DMS153 (cell line): Measurements from ENCODE around the gene GNL1.
A peak's percentile ranks its signal among the peaks of the same experiment; 100 is the strongest.

Experiments used
- DNase-seq: peaks from one replicate; lab custom pipeline; 2025; lab: John Stamatoyannopoulos, UW

GNL1 gene

DNA sequence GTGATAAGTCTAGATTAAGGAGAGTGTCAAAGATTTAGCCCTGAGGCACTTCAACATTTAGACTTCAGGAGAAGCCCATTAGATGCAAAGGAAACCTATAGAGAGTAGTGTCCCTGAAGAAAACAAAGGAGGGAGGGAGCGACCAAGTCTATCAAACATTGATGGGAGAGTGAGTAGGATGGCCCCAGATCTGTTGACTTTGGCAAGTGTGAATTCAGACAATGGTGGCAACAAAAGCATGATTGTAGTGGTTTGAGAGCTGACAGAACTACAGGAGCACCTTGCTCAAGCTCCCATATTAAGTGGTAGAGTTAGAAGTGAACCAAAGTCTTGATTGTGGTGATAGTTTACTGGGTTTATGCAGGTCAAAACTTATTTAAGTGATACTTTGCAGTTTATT, 14.0 kb upstream of the GNL1 start:
- no peak for DNase-seq

DNA sequence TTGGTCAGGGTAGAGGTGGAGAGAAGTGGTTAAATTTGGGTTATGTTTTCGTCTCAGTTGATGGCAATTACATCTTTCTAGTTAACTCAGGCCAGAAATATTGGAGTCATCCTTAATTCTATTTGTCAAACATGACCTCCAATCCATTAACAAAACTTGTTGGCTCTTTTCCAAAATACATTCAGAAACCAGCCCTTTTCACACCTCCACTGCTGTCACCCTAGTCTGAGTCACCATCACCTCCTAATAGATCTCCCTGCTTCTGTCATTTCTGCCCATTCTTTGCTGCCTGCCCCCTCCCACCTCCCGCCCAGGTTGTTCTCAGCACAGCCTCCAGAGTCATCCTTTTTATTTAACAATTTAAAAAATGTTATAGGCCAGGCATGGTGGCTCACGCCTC, 12.0 kb upstream of the GNL1 start:
- no peak for DNase-seq

DNA sequence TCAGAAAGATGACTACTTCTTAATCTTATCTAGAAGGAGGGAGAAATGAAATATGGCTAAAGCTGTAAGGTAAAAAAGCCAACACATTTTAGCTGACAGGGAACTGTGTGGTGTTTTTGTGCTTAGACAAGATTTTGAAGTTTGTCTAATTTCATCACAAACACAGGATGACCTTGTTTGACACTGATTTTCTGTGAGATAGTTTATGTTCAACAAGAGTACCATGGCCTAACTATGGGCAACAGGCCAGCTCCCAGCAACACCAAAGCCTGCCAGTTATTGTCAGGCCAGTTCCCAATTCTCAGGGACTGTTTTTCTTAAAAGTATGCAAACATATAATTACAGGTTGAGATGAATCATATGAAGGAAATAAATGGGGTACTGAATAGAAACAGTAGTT, 9.5 kb upstream of the GNL1 start:
- DNase-seq = no peak

DNA sequence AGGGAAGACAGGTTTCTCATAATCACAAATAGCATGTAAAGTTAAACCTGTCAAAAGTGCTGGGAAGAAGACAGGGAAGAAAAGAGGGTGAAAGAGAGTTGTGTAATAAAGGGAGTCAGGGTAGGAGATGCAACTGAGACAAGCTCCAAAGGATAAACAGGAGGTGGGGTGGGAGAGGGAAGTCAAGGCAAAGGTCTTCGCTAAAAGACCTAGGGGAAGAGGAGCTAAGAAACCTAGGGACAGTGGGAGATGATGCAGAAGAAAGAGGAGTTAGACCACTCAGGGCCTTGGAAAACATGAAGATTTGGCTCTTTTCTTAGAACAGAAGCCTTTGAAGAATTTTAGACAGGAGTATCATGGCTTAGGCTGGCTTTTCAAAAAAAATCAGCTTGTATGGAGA, 7.8 kb upstream of the GNL1 start:
- no peak for DNase-seq

DNA sequence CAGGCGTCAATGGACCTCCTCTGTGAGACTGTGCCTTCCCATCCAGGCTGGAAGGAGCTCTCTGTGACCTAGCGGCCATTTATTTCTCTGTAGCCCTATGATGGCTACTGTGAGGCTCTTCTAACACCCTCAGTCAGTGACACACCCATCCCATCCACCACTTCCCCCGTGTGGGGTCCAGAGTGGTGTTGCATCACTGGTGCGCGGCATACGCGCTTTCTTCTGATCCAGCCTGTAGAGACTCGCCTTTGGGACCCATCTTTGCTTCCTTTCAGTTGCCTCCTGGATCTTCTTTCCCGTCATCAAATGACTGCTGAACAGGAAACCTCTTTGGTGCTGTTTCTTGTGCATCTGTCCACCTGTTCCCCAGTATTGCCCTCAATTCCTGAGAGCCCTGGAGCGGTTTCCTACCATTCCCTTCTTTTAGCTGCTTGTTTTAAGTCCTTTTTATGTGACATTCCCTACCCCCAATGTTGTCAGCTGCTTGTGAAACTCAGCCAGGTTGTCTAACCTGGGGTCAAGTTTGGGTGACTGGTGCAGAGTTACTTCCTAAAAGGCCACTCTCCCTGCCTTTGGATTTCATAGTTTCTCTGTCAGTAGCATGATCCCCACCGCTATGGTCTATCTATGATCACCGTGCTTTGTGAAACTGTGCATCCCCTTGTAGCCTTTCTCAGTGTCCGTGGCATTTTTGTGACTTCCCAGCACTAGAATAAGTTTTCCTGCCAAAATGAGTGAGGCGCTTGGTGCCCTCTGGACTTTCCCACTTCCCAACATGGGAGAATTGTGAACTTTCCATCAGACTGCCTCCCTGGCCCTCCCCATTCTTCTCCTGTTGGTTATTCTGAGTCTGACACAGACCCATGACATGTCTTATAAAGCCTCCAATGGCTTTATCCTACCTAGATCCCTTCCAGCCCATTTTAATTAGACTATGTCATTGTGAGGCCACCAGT, 6.5 kb upstream of the GNL1 start:
- no peak for DNase-seq

DNA sequence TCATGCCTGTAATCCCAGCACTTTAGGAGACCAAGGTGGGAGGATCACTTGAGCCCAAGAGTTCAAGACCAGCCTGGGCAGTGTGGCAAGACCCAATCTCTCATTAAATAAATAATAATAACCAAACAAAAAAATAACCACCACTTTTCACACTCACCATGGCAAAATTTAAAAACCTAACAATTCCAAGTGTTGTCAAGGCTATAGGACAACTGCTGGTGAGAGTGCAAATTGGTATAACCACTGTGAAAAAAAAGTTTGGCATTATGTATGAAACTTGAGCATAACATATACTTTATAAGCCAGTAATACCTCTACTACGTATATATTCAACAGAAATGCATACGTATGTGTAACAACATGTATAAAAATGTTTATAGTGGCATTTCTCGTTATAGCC, 4.6 kb upstream of the GNL1 start:
- DNase-seq = no peak

DNA sequence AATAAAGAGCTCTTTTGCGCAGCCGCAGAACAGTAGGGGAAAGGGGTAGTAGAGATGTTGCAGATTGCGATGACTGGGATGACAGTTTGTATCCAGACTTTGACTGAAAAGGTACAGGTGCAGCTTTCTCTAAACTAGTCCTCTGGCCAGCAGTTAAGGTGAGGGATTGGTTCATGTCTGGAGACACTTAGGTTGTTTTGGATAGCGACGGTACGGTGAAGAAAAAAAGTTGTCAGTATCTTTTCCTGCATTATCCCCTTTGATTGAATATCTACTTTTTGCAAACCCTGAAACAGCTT, 1.3 kb upstream of the GNL1 start:
- no peak for DNase-seq

DNA sequence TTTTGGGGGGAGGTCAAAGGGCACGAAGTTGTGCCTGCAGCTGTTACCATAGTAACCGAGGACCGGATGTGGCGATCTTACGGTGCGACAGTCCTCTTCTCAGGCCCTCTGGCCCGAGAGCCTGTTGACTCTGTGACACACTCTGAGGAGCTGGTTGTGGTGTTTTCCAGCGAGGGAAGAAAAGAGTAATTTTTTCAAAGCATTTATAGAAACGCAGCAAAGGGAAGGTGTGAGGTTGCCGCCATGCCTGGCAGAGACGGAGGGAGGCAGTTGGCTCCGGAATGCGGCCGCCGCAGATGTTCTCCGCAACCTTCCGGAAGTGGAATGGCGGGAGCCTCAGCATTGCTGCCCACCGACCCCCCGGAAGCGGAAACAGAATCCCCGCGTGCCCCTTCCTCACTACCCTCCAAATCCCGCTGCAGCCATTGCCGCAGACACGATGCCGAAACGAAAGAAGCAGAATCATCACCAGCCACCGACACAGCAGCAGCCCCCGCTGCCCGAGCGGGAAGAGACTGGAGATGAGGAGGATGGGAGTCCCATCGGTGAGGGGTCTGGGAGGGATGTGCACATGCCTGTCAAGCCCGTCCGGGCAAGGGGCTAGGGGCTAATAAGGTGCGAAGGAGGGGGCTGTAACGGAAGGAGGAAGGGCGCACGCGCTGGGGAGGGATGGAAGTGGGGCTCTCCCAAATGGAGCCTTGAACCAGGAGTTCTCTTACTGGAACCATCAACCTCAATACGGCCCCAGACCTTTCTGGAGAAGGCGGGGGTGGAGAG, 805 bp upstream of the GNL1 start, which contains the start of gene PRR3:
Gene PRR3, plus strand, starts transcription at position 390 of the 777 bp plus-strand sequence. Its CDS starts 50 bp downstream, at position 440.
- DNase-seq = peak; percentile 87

DNA sequence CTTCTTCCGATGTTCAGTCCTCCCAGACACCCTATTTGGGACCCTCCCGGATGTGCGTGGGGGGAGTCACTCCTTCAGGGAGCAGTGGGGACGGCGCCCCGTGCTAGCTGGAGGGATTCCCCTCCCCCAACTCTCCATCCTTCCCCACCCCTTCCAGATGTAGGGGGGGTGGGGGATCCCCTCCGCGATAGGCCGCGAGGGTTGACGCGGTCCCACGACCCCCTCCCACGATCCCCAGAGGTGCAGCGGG, 548 bp downstream of the GNL1 start:
- no peak for DNase-seq

DNA sequence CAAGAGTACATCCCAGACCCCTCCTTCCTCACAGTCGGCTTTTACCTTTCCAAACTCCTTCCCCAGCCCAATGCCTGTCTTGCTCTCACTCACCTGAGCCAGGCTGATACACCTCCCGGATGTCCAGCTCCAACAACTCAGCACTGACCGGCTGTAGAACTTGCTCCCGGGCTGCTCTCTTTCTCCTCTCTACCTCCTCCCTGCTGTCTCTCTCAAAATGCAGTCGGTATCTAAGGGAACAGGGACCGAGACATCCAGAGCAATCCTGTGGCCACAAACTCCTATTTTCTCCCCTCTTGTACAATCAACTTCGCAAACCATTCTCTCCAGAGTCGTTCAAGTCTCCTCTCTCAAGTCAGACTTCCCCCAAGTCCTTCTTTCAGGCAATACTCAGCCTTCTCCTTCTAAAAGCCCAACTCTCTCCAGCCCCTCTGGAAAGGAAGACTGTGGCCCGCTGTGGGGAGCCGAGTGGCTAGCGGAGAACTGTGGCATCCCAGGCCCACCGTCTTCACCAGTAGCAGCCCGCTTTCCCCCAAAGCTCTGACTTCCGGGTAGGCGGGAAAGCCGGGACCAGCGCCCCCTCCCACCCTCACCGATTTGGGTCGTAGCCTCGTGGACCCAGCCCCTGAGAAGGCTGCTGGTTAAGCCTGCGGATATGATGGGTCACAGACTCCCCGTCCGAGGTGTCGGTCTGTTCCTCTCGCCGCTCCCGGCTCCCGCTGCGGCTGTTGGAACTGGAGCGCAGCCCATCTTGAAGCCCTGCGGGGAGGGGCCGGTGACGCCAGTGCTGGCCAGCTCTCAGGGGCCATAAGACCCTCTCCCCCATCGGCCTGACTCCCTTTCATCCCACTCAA, 1.1 kb downstream of the GNL1 start:
- DNase-seq = no peak

DNA sequence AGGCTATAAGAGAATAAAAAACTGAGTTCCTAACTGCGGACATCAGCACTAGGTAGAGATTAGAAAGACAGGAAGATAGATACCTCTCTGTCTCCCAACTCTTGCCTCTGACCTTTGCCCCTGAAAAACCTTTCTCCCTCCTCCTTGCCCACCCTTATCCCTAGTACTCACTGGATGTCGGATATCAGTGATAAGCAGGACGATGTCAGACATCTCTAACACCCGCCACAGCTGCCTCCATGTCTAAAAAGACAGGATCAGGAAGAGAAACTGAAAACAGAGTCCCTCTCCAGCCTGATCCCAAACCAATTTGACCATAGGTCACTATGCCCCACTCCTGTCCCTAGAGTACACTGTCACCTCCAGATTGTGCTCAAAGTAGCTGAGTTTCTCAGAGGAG, 1.9 kb downstream of the GNL1 start:
- no peak for DNase-seq

DNA sequence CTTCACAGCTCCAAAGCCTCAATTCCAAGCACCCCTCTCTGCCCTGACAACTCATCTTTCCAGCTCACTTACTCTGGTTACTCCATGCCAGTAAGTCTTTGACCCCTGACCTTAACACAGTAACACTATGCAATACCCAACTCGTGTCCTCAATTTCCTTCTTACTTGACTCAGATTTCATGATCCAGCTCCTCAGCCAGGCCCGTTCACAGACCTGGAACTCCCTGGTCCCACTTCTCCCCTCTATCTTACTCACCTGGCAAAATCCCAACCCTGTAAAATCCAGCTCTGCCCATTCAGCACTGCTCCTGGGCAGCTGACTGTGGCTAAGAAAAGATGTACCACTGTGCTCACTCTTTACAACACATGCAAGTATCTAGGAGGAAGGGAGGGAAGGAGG, 7.9 kb downstream of the GNL1 start:
- no peak for DNase-seq

DNA sequence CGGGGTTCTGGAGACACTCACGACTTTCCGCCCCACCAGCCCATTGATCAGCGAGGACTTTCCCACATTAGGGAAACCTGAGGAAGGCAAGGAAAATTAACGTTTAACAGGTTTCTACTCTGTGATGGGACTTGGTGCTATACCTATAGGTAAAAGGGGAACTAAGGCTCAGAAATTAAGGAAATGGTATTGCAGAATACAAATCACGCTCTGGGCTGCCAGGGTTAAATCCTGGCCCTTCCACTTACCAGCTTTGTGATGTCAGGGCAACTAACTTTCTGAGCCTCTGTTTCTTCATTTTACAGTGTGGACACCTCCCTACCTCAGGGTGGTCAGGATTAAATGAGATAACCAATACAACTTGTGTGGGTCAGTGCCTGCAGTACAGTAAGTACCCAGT, 8.8 kb downstream of the GNL1 start:
- no peak for DNase-seq

DNA sequence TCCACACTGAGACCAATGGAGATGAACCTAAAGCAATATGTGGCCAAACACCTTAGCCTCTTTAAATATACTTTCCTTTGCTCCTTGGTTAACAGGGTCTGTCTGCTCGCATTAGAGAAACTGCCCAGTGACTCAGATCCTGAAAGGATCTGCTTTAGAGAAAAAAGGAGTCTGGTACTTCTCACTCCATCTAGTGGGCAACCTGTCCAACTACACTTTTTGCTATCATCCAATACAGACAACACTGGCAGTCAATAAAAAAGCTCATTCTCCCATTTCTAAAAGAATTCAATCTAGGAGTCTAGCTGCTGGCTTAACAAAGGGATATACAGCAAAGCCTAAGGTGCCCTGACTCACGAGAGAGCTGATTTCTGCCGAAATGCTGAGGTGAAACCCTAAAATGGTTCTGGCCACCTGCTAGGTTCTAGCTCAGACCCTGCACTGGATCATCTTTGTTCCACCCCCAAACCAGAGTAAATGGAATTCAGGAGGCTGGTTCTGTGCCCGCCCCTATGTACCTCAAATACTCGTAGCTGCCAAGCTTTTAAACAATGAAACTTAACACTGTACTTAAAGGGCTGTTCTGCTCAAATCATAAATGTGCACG, 11.5 kb downstream of the GNL1 start:
- DNase-seq = no peak

DNA sequence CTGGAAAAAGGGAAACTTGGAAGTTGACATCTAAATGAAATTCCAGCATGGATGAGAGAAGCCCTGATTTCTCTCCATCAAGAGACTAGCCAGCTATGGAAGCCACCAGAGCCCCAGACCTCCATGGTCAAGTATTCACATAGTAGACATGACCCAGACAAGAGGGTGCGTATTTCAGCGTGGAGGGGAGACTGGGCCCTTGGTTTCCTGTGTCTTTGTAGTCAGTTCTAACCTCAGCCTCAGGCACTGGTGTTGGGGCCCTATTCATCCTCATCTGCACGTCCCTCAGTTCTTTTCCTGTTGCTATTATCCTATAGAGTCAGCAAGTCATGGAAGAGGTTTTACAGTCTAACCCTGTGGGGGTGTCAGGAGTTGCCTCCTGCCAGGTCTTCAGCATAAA, 12.5 kb downstream of the GNL1 start:
- DNase-seq = no peak

DNA sequence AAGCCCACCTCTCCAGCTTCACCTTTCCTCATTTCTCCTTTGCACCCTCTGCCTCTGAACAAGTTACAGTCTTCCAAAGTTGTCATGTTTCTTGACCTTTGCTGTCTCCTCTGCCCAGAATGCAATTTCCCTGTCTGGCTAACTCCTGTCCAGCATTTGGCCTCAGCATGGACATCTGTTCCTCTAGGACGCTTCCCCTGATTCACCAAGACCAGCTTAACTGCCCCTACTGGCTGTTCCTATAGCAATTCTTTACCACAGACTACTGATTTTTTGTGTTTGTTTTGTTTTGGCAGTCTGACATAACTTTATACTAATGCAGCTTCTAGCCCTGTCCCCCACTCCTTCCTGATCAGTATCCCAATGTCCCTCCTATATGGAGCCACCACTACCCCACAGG, 13.4 kb downstream of the GNL1 start:
- no peak for DNase-seq

DNA sequence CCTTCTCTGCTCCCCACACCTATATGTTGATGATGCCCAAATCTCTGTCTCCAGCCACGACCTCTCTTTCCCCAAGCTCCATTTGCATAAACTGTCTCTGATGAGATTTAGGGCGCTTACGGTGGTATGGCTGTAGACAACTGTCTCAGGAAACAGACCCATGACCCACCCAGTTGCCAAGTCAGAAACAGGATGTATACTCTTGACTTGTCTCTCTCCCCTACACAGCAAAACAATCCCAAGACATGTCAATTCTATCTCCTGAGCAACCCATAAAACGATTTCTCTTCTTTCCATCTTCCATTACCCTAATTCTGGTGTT, 13.9 kb downstream of the GNL1 start:
- DNase-seq = no peak

DNA sequence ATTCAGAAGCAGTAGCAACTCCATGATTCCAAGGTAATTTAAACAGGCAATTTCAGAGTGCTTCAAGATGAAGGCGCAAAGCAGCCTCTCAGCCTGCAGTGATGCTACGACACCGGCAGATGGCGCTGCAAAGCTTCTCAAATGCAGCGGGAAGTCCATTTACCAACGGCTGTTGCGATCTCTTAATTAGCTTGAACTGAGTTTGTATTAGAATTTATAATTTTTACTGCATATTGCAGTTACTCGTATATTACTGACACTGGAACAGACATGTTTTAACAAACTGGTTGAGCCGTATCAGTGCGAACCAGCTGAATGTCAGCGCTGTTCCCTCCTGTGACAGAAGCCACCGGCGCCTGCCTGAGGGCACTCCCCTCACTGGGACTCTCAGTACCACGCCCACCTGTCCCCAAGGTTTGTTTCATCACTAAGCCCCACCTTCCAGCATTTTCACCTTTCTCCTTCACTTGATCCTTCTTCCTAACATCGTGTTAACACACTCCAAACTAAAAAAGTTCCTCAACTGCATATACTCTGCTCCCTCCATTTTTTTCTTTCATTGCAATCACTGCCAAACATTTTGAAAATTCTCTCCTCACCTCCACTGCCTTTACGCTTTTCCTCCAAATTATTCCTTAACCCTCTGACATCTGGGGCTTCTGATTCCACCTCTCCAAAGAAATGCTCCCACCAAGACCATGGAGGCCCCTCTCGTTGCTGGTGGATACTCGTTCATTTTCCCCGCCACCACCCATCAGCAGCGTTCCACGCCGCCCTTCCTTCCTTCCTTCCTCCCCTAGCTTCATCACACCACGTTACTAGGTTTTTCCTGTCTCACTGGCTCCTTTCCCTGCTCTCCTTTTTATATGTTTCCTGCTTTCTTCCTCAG, 14.5 kb downstream of the GNL1 start:
- DNase-seq = peak; percentile 48

DNA sequence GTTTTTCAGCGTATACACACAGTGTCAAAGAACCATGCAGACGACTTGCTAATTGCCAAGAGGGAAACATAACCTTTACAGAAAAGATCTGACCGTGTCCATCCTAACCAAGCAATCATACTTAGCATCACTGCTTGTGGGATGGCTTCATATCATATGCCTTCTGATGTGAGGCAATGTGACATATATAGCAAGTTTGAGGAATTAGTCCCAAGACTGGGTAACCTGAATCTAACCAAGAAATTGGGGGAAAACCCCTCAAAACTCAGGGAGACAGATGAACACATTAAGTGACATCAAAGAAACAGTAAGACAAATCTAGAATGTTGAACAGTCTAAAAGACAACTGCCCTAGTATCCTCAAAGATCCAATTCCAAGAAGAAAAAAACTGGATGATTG, 18.4 kb downstream of the GNL1 start:
- DNase-seq = no peak

DNA sequence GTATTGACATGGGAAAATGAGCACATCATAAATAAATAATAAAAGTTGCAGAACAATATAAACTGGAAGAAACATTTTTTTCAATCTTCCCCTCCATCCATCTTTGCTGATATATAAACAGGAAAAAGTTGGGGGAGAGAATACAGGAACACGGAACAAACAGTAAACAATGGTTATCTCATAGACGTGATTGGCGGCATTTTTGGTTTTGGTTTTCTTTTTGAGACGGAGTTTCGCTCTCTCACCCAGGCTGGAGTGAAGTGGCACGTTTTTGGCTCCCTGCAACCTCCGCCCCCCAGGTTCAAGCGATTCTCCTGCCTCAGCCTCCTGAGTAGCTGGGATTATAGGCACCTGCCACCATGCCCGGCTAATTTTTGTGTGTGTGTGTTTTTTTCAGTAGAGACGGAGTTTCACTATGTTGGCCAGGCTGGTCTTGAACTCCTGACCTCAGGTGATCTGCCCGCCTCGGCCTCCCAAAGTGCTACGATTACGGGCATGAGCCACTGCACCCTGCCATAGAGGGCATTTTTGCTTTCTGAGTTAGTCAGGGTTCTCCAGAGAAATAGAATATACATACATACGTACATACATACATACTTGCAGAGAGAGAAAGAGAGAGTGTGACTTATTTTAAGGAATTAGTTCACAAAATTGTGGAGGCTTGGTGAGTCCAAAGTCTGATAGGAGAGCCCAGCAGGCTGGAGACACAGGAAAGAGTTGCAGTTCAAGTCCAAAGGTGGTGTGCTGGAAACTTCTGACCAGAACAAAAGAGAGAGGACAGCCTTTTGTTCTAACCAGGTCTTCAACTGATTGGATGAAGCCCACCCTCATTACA, 22.6 kb downstream of the GNL1 start:
- no peak for DNase-seq

DNA sequence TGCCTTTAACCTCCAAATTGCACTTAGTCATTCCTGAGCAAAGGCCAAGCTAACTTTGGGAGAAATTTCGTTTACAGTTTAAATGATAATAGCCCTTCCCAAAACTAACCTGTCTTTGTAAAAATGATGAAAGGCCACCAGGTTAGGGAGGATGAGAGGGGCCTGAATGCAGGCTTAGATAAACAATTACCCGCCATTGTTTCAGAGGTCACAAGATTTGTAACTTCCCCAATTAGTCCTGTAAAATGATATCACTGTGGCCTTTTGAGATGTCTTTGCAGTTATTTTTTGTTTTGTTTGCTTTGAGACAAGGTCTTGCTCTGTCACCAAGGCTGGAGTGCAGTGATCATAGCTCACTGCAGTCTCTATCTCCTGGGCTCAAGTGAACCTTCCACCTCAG, 26.3 kb downstream of the GNL1 start:
- no peak for DNase-seq
